HepG2 (cell line): Measurements from ENCODE around the gene NDUFS2.

Experiments used
- ETV6 ChIP-seq: sonication (generic); formaldehyde crosslinking; conservative IDR thresholded peaks from 2 replicates; pipeline ENCODE4 v1.4.0; 2020; ENCODE audit warnings: missing genetic modification reagents
- PHF8 ChIP-seq: sonication (generic); formaldehyde crosslinking; IDR thresholded peaks from 2 replicates; pipeline ENCODE4 v1.5.0; 2020; ENCODE audit warnings: missing genetic modification reagents
- PTBP1 ChIP-seq: fragments of 200-400 bp; formaldehyde crosslinking; IDR thresholded peaks from 2 replicates; pipeline ENCODE4 v1.6.1; 2018; ENCODE audit warnings: low read length, low read depth; ENCODE audit not compliant: poor library complexity, severe bottlenecking
- ZNF441 ChIP-seq: sonication (generic); formaldehyde crosslinking; IDR thresholded peaks from 2 replicates; pipeline ENCODE4 v1.7.0; 2021; ENCODE audit warnings: missing genetic modification reagents, borderline replicate concordance
- ZNF577 ChIP-seq: sonication (generic); formaldehyde crosslinking; IDR thresholded peaks from 2 replicates; pipeline ENCODE4 v1.4.0; 2020; ENCODE audit warnings: mild to moderate bottlenecking, low read depth, missing genetic modification reagents, borderline replicate concordance
- ZNF773 ChIP-seq: sonication (generic); formaldehyde crosslinking; IDR thresholded peaks from 2 replicates; pipeline ENCODE4 v1.4.0; 2020; ENCODE audit warnings: missing genetic modification reagents, borderline replicate concordance
- TF ChIP-seq, protein P1 (sequence below): sonication (generic); formaldehyde crosslinking; IDR thresholded peaks from 2 replicates; pipeline ENCODE4 v1.4.0; 2020; ENCODE audit warnings: mild to moderate bottlenecking, missing genetic modification reagents
- TF ChIP-seq, protein P2 (sequence below): sonication (generic); formaldehyde crosslinking; IDR thresholded peaks from 2 replicates; pipeline ENCODE4 v1.5.0; 2020; ENCODE audit warnings: mild to moderate bottlenecking, missing genetic modification reagents, moderate library complexity
- TF ChIP-seq, protein P3 (sequence below): sonication (generic); formaldehyde crosslinking; IDR thresholded peaks from 2 replicates; pipeline ENCODE4 v1.4.0; 2020; ENCODE audit warnings: missing genetic modification reagents, borderline replicate concordance
- TF ChIP-seq, protein P4 (sequence below): sonication (generic); formaldehyde crosslinking; IDR thresholded peaks from 2 replicates; pipeline ENCODE4 v1.8.1; 2023; ENCODE audit warnings: mild to moderate bottlenecking, inconsistent platforms, moderate library complexity, missing genetic modification reagents, borderline replicate concordance
- TF ChIP-seq, protein P5 (sequence below): sonication (generic); formaldehyde crosslinking; IDR thresholded peaks from 2 replicates; pipeline ENCODE4 v1.9.0; 2021; ENCODE audit warnings: missing genetic modification reagents, borderline replicate concordance

DNA sequence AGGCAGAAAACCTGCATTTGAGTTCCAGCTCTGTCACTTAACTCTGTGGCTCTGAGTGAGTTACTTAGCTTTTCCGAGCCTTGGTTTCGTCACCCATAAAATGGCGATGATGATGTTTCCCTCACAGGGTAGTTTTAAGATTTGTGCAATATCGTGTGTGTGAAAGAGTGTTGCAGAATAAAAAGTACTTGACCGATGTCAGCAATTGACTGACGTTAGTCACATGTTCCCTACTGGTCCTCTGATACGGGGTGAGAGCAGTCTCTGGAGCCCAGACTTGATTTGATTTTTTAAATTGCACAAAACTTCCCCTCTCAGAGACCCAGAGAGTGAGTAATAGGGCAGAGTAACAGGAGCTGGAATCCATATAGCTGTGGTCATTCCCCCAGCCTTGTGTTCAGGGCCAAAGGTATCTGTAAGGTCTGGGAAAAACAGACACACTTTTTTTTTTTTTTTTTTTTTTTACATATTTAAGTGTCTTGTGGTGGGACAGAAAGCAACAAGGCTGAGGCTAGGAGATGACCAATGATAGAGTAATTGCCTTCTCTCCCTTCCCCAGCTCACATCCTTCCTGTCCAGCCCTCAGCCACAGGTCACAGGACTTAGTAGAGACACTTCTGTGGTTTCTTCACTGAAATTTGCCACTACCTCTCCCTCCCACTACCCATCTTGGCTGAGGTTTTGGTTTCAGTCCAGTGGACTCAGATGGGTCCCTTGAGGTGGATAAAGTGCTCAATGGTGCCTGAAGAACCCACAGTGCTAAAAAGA is 15.0 kb downstream of the NDUFS2 start:
- no peak for TF ChIP-seq ZNF577 (CRISPR knock-in tag)
- no peak for TF ChIP-seq ETV6 (CRISPR knock-in tag)
- TF ChIP-seq PHF8 (CRISPR knock-in tag), result no peak
- TF ChIP-seq, protein P1, sequence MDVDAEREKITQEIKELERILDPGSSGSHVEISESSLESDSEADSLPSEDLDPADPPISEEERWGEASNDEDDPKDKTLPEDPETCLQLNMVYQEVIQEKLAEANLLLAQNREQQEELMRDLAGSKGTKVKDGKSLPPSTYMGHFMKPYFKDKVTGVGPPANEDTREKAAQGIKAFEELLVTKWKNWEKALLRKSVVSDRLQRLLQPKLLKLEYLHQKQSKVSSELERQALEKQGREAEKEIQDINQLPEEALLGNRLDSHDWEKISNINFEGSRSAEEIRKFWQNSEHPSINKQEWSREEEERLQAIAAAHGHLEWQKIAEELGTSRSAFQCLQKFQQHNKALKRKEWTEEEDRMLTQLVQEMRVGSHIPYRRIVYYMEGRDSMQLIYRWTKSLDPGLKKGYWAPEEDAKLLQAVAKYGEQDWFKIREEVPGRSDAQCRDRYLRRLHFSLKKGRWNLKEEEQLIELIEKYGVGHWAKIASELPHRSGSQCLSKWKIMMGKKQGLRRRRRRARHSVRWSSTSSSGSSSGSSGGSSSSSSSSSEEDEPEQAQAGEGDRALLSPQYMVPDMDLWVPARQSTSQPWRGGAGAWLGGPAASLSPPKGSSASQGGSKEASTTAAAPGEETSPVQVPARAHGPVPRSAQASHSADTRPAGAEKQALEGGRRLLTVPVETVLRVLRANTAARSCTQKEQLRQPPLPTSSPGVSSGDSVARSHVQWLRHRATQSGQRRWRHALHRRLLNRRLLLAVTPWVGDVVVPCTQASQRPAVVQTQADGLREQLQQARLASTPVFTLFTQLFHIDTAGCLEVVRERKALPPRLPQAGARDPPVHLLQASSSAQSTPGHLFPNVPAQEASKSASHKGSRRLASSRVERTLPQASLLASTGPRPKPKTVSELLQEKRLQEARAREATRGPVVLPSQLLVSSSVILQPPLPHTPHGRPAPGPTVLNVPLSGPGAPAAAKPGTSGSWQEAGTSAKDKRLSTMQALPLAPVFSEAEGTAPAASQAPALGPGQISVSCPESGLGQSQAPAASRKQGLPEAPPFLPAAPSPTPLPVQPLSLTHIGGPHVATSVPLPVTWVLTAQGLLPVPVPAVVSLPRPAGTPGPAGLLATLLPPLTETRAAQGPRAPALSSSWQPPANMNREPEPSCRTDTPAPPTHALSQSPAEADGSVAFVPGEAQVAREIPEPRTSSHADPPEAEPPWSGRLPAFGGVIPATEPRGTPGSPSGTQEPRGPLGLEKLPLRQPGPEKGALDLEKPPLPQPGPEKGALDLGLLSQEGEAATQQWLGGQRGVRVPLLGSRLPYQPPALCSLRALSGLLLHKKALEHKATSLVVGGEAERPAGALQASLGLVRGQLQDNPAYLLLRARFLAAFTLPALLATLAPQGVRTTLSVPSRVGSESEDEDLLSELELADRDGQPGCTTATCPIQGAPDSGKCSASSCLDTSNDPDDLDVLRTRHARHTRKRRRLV, result no peak
- TF ChIP-seq, protein P2, sequence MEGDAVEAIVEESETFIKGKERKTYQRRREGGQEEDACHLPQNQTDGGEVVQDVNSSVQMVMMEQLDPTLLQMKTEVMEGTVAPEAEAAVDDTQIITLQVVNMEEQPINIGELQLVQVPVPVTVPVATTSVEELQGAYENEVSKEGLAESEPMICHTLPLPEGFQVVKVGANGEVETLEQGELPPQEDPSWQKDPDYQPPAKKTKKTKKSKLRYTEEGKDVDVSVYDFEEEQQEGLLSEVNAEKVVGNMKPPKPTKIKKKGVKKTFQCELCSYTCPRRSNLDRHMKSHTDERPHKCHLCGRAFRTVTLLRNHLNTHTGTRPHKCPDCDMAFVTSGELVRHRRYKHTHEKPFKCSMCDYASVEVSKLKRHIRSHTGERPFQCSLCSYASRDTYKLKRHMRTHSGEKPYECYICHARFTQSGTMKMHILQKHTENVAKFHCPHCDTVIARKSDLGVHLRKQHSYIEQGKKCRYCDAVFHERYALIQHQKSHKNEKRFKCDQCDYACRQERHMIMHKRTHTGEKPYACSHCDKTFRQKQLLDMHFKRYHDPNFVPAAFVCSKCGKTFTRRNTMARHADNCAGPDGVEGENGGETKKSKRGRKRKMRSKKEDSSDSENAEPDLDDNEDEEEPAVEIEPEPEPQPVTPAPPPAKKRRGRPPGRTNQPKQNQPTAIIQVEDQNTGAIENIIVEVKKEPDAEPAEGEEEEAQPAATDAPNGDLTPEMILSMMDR, result no peak
- no peak for TF ChIP-seq ZNF441
- TF ChIP-seq, protein P3, sequence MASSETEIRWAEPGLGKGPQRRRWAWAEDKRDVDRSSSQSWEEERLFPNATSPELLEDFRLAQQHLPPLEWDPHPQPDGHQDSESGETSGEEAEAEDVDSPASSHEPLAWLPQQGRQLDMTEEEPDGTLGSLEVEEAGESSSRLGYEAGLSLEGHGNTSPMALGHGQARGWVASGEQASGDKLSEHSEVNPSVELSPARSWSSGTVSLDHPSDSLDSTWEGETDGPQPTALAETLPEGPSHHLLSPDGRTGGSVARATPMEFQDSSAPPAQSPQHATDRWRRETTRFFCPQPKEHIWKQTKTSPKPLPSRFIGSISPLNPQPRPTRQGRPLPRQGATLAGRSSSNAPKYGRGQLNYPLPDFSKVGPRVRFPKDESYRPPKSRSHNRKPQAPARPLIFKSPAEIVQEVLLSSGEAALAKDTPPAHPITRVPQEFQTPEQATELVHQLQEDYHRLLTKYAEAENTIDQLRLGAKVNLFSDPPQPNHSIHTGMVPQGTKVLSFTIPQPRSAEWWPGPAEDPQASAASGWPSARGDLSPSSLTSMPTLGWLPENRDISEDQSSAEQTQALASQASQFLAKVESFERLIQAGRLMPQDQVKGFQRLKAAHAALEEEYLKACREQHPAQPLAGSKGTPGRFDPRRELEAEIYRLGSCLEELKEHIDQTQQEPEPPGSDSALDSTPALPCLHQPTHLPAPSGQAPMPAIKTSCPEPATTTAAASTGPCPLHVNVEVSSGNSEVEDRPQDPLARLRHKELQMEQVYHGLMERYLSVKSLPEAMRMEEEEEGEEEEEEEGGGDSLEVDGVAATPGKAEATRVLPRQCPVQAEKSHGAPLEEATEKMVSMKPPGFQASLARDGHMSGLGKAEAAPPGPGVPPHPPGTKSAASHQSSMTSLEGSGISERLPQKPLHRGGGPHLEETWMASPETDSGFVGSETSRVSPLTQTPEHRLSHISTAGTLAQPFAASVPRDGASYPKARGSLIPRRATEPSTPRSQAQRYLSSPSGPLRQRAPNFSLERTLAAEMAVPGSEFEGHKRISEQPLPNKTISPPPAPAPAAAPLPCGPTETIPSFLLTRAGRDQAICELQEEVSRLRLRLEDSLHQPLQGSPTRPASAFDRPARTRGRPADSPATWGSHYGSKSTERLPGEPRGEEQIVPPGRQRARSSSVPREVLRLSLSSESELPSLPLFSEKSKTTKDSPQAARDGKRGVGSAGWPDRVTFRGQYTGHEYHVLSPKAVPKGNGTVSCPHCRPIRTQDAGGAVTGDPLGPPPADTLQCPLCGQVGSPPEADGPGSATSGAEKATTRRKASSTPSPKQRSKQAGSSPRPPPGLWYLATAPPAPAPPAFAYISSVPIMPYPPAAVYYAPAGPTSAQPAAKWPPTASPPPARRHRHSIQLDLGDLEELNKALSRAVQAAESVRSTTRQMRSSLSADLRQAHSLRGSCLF, result no peak
- TF ChIP-seq PTBP1, result no peak
- TF ChIP-seq, protein P4, sequence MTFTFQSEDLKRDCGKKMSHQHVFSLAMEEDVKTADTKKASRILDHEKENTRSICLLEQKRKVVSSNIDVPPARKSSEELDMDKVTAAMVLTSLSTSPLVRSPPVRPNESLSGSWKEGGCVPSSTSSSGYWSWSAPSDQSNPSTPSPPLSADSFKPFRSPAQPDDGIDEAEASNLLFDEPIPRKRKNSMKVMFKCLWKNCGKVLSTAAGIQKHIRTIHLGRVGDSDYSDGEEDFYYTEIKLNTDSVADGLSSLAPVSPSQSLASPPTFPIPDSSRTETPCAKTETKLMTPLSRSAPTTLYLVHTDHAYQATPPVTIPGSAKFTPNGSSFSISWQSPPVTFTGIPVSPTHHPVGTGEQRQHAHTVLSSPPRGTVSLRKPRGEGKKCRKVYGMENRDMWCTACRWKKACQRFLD, result no peak
- TF ChIP-seq, protein P5, sequence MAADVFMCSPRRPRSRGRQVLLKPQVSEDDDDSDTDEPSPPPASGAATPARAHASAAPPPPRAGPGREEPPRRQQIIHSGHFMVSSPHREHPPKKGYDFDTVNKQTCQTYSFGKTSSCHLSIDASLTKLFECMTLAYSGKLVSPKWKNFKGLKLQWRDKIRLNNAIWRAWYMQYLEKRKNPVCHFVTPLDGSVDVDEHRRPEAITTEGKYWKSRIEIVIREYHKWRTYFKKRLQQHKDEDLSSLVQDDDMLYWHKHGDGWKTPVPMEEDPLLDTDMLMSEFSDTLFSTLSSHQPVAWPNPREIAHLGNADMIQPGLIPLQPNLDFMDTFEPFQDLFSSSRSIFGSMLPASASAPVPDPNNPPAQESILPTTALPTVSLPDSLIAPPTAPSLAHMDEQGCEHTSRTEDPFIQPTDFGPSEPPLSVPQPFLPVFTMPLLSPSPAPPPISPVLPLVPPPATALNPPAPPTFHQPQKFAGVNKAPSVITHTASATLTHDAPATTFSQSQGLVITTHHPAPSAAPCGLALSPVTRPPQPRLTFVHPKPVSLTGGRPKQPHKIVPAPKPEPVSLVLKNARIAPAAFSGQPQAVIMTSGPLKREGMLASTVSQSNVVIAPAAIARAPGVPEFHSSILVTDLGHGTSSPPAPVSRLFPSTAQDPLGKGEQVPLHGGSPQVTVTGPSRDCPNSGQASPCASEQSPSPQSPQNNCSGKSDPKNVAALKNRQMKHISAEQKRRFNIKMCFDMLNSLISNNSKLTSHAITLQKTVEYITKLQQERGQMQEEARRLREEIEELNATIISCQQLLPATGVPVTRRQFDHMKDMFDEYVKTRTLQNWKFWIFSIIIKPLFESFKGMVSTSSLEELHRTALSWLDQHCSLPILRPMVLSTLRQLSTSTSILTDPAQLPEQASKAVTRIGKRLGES, result no peak
- TF ChIP-seq ZNF773 (CRISPR knock-in tag), result no peak
